ENCODE results near the gene TTC19.
A peak's percentile ranks its signal among the peaks of the same experiment; 100 is the strongest.

Gene TTC19

GRCh38 chr17:15981208-15981607 lies 18.4 kb upstream of the TTC19 start:
- TF ChIP-seq, protein P1, sequence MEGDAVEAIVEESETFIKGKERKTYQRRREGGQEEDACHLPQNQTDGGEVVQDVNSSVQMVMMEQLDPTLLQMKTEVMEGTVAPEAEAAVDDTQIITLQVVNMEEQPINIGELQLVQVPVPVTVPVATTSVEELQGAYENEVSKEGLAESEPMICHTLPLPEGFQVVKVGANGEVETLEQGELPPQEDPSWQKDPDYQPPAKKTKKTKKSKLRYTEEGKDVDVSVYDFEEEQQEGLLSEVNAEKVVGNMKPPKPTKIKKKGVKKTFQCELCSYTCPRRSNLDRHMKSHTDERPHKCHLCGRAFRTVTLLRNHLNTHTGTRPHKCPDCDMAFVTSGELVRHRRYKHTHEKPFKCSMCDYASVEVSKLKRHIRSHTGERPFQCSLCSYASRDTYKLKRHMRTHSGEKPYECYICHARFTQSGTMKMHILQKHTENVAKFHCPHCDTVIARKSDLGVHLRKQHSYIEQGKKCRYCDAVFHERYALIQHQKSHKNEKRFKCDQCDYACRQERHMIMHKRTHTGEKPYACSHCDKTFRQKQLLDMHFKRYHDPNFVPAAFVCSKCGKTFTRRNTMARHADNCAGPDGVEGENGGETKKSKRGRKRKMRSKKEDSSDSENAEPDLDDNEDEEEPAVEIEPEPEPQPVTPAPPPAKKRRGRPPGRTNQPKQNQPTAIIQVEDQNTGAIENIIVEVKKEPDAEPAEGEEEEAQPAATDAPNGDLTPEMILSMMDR (IDR thresholded peaks at IDR 0.05; ENCODE audit: low read depth, low read length): no peak
- no peak overlapping the region for H3K4me3 ChIP-seq (replicated peaks in 1 of 2; ENCODE audit: low read depth in 2 of 2, low read length in 2 of 2)
- no peak for DNase-seq (ENCODE audit: low read depth in 2 of 2)

DNA sequence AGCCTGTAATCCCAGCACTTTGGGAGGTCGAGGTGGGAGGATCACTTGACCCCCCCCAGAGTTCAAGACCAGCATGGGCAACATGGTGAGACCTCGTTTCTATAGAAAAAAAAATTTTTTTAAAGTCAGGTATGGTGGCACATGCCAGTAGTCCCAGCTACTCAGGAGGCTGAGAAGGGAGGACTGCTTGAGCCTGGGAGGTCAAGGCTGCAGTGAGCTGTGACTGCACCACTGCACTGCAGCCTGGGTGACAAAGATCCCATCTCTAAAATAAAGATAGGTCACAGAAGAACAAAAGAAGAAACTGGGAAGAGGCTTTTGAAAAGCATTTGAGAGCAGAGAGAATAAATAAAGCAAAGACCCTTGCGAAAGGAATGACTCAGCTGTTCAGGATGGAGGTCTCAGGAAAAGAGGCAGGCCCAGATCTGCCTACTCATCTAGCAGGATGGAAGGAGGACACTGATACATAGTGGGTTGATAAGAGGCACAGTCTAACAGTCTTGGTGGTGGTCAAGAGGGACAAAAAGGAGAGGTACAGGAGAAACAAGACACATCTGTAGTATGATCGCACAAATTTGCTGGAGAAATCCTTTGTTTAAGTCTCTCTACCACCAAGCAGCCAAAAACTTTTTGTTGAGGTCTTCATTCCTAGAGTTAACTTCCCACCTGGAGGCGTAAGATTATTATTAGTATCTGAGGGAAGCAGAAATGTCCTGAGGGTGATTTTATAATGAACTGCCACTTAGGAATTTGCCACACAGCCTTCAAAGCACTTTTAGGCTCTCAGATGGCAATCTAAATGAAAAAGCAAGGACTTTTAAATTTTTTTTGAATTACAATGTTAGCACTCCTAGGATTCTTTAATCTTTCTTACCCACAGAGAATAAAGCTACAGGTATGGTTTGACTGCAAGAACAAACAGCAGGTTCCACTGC lies 17.7 kb upstream of the TTC19 start:
- peak; percentile 44 to 65 for DNase-seq (ENCODE audit: low read depth in 2 of 2)
- H3K4me3 ChIP-seq (replicated peaks in 1 of 2; ENCODE audit: low read depth in 2 of 2, low read length in 2 of 2): no peak overlapping the region
- TF ChIP-seq, protein P1 (IDR thresholded peaks at IDR 0.05; ENCODE audit: low read depth, low read length): no peak

DNA sequence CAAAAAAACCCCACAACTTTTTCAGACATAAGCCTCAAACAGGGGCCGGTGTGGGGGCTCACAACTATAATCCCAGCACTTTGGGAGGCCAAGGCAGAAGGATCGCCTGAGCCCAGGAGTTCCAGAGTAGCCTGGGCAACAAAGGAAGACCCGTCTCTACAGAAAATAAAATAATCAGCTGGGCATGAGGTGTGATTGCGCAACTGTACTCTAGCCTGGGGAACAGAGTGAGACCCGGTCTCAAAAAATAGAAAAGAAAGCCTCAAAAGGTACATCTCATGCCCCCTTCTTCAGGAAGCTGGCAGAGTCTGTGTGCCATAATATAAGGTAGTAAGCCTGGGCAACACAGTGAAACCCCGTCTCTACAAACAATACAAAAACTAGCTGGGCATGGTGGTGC lies 3.3 kb upstream of the TTC19 start:
- TF ChIP-seq, protein P1 (IDR thresholded peaks at IDR 0.05; ENCODE audit: low read depth, low read length): no peak
- no peak for DNase-seq (ENCODE audit: low read depth in 2 of 2)
- H3K4me3 ChIP-seq (replicated peaks in 1 of 2; ENCODE audit: low read depth in 2 of 2, low read length in 2 of 2): no peak overlapping the region

DNA sequence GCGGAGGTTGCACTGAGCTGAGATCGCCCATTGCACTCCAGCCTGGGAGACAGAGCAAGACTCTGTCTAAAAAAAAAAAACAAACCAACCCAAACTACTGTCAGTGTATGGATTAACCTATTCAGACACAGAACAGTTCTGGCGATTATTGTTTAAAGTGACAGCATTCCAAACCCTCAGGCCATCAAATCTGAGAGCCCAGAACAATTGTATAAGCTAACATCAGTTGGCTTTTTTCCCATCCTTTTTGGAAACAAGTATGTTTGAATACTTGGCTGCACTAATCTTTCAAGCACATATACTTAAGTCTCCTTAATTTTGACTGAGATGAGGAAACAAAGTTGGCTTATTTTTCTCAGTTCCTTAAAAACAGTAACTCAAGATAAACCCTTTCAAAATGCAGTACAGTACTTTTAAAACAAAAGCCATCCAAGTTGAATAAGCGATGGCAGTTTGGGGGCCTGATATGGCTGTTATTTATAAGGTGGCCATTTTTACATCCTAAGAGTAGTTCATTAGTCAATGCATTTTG lies 1.5 kb upstream of the TTC19 start:
- TF ChIP-seq, protein P1 (IDR thresholded peaks at IDR 0.05; ENCODE audit: low read depth, low read length): no peak
- peak in 1 of 2 donors; percentile 39 for DNase-seq (ENCODE audit: low read depth in 2 of 2)
- no peak overlapping the region for H3K4me3 ChIP-seq (replicated peaks in 1 of 2; ENCODE audit: low read depth in 2 of 2, low read length in 2 of 2)

DNA sequence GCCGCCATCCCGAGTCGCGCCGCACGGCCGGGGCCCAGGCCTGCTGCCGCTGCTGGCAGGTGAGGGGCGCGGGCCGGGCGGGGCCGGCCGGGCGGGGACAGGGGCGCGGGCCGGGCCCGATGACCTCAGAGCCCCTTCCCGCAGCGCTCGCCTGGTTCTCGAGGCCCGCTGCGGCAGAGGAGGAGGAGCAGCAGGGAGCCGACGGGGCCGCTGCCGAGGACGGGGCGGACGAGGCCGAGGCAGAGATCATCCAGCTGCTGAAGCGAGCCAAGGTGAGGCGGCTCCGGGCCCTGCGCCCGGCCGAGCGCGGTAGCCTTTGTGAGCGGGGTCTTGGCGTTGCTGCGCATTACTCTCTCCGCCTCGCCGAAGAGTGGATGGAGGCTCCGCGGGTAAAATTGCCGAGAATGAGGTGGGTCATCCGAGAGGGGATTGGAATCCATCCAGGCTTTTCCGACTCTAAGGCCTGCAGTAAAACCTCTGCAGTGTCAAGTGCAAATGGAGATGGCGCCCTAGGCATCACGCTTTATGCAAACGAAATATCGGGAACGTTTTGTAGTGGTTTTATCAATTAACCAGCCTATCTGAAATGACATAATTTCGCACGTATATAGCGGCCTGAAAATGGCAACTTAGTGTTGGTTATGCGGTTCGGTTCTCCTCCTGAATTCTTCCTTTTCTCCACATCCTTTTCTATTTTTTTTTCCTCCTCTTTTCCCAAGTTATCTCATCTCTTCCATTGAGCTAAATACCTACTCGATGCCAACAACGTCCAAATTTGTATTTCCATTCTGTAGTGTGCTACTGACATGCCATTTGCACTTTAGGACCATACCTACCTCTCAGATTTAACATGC lies 577 bp downstream of the TTC19 start:
- H3K4me3 ChIP-seq (replicated peaks in 1 of 2; ENCODE audit: low read depth in 2 of 2, low read length in 2 of 2): peak overlapping the region; percentile 70 to 84
- peak; percentile 35 to 44 for DNase-seq (ENCODE audit: low read depth in 2 of 2)
- TF ChIP-seq, protein P1 (IDR thresholded peaks at IDR 0.05; ENCODE audit: low read depth, low read length): no peak

DNA sequence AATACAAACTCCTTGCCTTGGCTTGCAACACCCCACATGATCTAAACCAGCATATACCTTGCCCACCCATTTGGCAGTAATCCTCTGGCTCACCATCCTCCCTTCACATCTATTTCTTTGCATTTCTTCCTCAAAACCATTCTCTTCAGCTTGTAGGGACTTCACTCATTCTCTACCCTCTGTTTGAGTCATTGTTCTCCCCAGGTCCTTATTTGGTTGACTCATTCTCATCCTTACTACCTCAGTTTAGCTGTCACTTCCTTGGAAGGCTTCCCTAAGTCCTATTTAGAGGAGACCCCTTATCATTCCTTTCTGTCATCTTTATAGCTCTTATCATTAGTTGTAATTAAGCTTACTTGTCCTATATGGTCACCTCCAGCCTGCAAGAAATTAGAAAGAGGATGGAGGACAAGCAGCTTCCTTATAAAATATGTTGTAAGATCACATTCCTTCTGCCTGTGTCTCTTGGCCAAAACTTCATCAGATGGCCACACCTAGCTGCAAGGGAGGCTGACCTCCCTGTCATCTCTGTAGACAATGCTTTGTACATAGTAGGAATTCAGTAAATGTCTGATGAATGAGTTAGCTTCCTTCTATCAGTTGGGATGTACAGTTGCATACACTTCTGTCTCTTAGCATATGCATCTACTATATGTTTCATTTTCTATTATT lies 1.7 kb downstream of the TTC19 start:
- TF ChIP-seq, protein P1 (IDR thresholded peaks at IDR 0.05; ENCODE audit: low read depth, low read length): no peak
- peak; percentile 34 to 62 for DNase-seq (ENCODE audit: low read depth in 2 of 2)
- H3K4me3 ChIP-seq (replicated peaks in 1 of 2; ENCODE audit: low read depth in 2 of 2, low read length in 2 of 2): no peak overlapping the region
